T-cell (primary cell): Measurements from ENCODE around the gene SRMS. TPM values are rescaled to one million over a fixed set of nuclear protein-coding genes. Genes with fewer than 3 reads are reported as not detected.

Experiments used
- ATAC-seq, 4 experiments: fragments of 200-7000 bp in 3 of 4; fragments of 150-1000 bp in 1 of 4; cut with Tn5 transposase; replicated peaks in 1 of 4; 1 replicate in 3 of 4; 2 replicates in 1 of 4; pipeline ENCODE4 v1.10.0; 2021; ENCODE audit warnings: moderate library complexity in 3 of 4, mild to moderate bottlenecking in 2 of 4, moderate number of reproducible peaks in 1 of 4
- CTCF ChIA-PET, 2 donors: fragments of 300-600 bp; sonication (Branson Sonifier 250); formaldehyde crosslinking; loops; one replicate each; lab custom pipeline; 2022; ENCODE audit warnings: antibody characterized with exemption in 2 of 2; lab: Charles Lee
- POLR2A ChIA-PET, 2 donors: fragments of 300-600 bp; sonication (Branson Sonifier 250); formaldehyde crosslinking; loops; one replicate each; lab custom pipeline; 2022; ENCODE audit warnings: antibody characterized with exemption in 2 of 2; lab: Charles Lee
- DNase-seq, 35 experiments: peaks; one replicate each; pipeline versions ENCODE4 v3.0.0 to v3.0.0-alpha.2; 2013 to 2023
- H3K27ac ChIP-seq: one replicate; pipeline ENCODE4 v1.5.1; 2013; ENCODE audit warnings: low read length
- H3K27me3 ChIP-seq, 2 experiments: replicated peaks in 1 of 2; 1 replicate in 1 of 2; 2 replicates in 1 of 2; pipeline versions ENCODE4 v1.6.1 to v1.7.0; 2013; ENCODE audit warnings: low read length in 1 of 2, mixed read lengths in 1 of 2; ENCODE audit not compliant: control insufficient read depth in 2 of 2, insufficient read depth in 2 of 2; ENCODE audit errors: extremely low read depth in 1 of 2
- H3K36me3 ChIP-seq, 2 donors: 1 replicate in 1 of 2; 2 replicates in 1 of 2; pipeline versions ENCODE4 v1.6.1 to v1.7.0; 2013; ENCODE audit warnings: low read length in 1 of 2; ENCODE audit not compliant: control insufficient read depth in 2 of 2, insufficient read depth in 1 of 2; ENCODE audit errors: extremely low read depth in 1 of 2
- H3K4me1 ChIP-seq, 2 experiments: 1 replicate in 1 of 2; 2 replicates in 1 of 2; pipeline versions ENCODE4 v1.6.1 to v1.7.0; 2013; ENCODE audit warnings: low read length in 2 of 2, mixed read lengths in 1 of 2; ENCODE audit not compliant: insufficient read depth in 2 of 2, control insufficient read depth in 1 of 2; ENCODE audit errors: extremely low read depth in 1 of 2
- H3K4me3 ChIP-seq, 2 donors: 1 replicate in 1 of 2; 2 replicates in 1 of 2; pipeline versions ENCODE4 v1.5.1 to v1.7.0; 2013; ENCODE audit warnings: mild to moderate bottlenecking in 2 of 2, low read length in 1 of 2, moderate library complexity in 1 of 2; ENCODE audit not compliant: control insufficient read depth in 1 of 2; ENCODE audit errors: extremely low read depth in 1 of 2
- H3K9me3 ChIP-seq: 2 replicates; pipeline ENCODE4 v1.7.0; 2013
- H3K27ac Mint-ChIP-seq, 2 donors: one replicate each; pipeline ENCODE4 v1.8.0; 2020 to 2021; ENCODE audit warnings: mild to moderate bottlenecking in 2 of 2, mixed read lengths in 2 of 2
- H3K27me3 Mint-ChIP-seq, 2 donors: one replicate each; pipeline ENCODE4 v1.8.0; 2021 to 2022; ENCODE audit warnings: mixed read lengths in 2 of 2
- H3K36me3 Mint-ChIP-seq: one replicate; pipeline ENCODE4 v1.8.0; 2021; ENCODE audit warnings: mixed read lengths
- H3K4me1 Mint-ChIP-seq, 3 donors: one replicate each; pipeline ENCODE4 v1.8.0; 2020 to 2022; ENCODE audit warnings: mixed read lengths in 3 of 3, mild to moderate bottlenecking in 1 of 3
- H3K4me3 Mint-ChIP-seq, 3 donors: one replicate each; pipeline ENCODE4 v1.8.0; 2020 to 2022; ENCODE audit warnings: mild to moderate bottlenecking in 3 of 3, mixed read lengths in 3 of 3, moderate library complexity in 3 of 3
- H3K9me3 Mint-ChIP-seq, 3 donors: one replicate each; pipeline ENCODE4 v1.8.0; 2020 to 2022; ENCODE audit warnings: mixed read lengths in 3 of 3
- WGBS: methylation state at CpG from one replicate; pipeline ENCODE4 v1.1.5; 2013; ENCODE audit warnings: missing lambda C conversion rate; ENCODE audit not compliant: insufficient coverage; 5-methylcytosine and 5-hydroxymethylcytosine counted together
- total RNA-seq, 35 experiments: library from RNA in 6 of 35; stranded (reverse) in 6 of 35; fragments of 120-200 nt in 1 of 35; gene quantifications; one replicate each; pipeline versions ENCODE4 v1.2.1 to v1.2.4 and lab custom pipeline; 2013 to 2026

Gene SRMS
- total RNA-seq, 5 donors from 2014 or later (not counting 1 experiment from before 2014, with no cell fraction given), result not detected

DNA sequence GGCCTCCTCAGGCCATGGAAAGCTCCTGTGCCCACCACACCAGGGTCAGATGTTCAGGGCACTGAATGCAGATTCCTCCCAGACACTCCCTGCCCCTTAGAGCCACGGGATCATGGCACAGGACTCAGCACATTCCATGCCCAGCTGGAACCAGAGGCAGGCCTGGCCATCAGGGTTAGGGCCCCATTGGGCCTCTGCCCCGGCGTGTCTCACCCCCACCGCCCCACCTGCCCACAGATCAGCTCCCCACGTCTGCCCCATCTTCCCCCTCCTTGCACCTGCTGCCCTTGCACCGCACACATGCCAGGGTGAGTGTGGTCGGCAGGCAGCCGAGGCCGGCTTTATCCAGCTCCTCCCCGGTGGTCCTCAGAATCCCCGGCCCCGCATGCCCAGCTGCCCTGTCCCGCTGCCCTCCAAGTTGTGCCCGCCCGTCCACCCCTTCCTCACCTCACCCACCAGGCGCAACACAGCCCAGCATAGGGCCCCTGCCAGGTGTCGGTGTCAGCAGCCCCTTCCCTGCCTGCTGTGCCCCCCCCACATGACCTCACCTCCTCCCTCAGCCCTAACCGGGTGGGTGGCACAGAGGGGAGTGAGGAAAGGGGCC, 2.2 kb upstream of the SRMS start:
- H3K9me3 ChIP-seq, result no peaks in the 10 kb centered on the region
- Mint-ChIP-seq H3K4me1 (peaks cover 14 to 34% (median 18%) of the 10 kb centered on the region in 3 donors), H3K36me3 (no peaks in the 10 kb centered on the region), H3K27ac (no peak overlapping the region), H3K4me3 (no peak overlapping the region), H3K9me3 (no peaks in the 10 kb centered on the region), H3K27me3 (peaks cover 0 to 10% of the 10 kb centered on the region in 2 donors)
- H3K27me3 ChIP-seq, result peaks cover 0 to 46% of the 10 kb centered on the region in 2 experiments
- ChIA-PET POLR2A (no interaction called here), CTCF (no interaction called here)
- H3K4me3 ChIP-seq, result no peak overlapping the region
- ATAC-seq (no peak), DNase-seq (no peak)
- H3K4me1 ChIP-seq, result peaks cover 22 to 42% of the 10 kb centered on the region in 2 experiments
- H3K36me3 ChIP-seq, result no peaks in the 10 kb centered on the region
- 89% methylated on average over 12 of the region's 18 CpGs for WGBS
- no peak overlapping the region for H3K27ac ChIP-seq

DNA sequence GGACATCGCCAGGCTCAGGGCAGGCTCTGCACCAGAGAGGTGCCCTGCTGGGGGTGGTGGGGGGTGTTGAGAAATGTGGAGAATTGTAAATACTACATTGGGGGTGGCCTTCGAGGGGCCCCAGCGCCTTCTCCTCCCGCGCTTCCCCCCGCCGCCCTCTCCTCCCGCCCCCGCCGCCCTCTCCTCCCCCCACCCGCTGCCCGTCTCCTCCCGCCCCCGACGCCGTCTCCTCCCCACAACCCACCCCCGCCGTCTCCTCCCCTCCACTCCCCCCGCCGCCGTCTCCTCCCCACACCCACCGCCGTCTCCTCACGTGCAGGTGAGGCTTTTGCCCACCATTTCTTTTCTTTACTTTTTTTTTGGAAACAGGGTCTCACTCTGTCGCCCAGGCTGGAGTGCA, 1.5 kb upstream of the SRMS start:
- H3K27ac Mint-ChIP-seq, result no peak overlapping the region
- no peak for DNase-seq
- H3K9me3 Mint-ChIP-seq, result no peaks in the 10 kb centered on the region
- POLR2A ChIA-PET, result no interaction called here
- Histone ChIP-seq H3K36me3 (no peaks in the 10 kb centered on the region), H3K27ac (no peak overlapping the region), H3K4me1 (peaks cover 22 to 35% of the 10 kb centered on the region in 2 experiments), H3K9me3 (no peaks in the 10 kb centered on the region), H3K4me3 (no peak overlapping the region), H3K27me3 (peaks cover 0 to 46% of the 10 kb centered on the region in 2 experiments)
- WGBS, result 25% methylated on average over 4 of the region's 25 CpGs
- H3K27me3 Mint-ChIP-seq, result peaks cover 0 to 10% of the 10 kb centered on the region in 2 donors
- H3K4me1 Mint-ChIP-seq, result peaks cover 14 to 27% (median 19%) of the 10 kb centered on the region in 3 donors
- ATAC-seq, result no peak
- CTCF ChIA-PET, result no interaction called here
- H3K36me3 Mint-ChIP-seq, result no peaks in the 10 kb centered on the region
- H3K4me3 Mint-ChIP-seq, result no peak overlapping the region

DNA sequence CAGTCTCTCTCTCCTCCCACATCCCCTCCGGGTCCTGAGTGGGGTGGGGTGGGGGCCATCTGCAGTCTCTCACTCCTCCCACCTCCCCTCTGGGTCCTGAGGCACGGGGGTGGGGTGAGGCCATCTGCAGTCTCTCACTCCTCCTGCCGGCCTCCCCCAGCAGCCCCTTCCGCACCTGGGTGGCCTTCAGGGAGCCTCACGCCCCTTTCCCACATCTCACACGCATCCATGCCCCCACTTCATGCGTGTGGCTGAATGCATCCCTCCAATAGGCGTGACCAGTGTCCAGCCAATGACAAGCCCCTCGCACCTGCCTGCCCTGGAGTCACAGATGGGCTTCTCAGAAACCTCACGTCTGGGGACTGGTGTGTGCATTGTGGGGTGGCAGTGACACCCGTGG, 993 bp upstream of the SRMS start:
- DNase-seq (no peak), ATAC-seq (no peak)
- Mint-ChIP-seq H3K4me1 (peaks cover 14 to 27% (median 23%) of the 10 kb centered on the region in 3 donors), H3K36me3 (no peaks in the 10 kb centered on the region), H3K4me3 (no peak overlapping the region), H3K27me3 (peaks cover 0 to 10% of the 10 kb centered on the region in 2 donors), H3K27ac (no peak overlapping the region), H3K9me3 (no peaks in the 10 kb centered on the region)
- Histone ChIP-seq H3K36me3 (no peaks in the 10 kb centered on the region), H3K27ac (no peak overlapping the region), H3K4me1 (peaks cover 22 to 30% of the 10 kb centered on the region in 2 experiments), H3K4me3 (no peak overlapping the region), H3K9me3 (no peaks in the 10 kb centered on the region), H3K27me3 (peaks cover 0 to 46% of the 10 kb centered on the region in 2 experiments)
- CTCF ChIA-PET, result no interaction called here
- POLR2A ChIA-PET, result no interaction called here
- WGBS, result 75% methylated on average over 9 of the region's 11 CpGs

DNA sequence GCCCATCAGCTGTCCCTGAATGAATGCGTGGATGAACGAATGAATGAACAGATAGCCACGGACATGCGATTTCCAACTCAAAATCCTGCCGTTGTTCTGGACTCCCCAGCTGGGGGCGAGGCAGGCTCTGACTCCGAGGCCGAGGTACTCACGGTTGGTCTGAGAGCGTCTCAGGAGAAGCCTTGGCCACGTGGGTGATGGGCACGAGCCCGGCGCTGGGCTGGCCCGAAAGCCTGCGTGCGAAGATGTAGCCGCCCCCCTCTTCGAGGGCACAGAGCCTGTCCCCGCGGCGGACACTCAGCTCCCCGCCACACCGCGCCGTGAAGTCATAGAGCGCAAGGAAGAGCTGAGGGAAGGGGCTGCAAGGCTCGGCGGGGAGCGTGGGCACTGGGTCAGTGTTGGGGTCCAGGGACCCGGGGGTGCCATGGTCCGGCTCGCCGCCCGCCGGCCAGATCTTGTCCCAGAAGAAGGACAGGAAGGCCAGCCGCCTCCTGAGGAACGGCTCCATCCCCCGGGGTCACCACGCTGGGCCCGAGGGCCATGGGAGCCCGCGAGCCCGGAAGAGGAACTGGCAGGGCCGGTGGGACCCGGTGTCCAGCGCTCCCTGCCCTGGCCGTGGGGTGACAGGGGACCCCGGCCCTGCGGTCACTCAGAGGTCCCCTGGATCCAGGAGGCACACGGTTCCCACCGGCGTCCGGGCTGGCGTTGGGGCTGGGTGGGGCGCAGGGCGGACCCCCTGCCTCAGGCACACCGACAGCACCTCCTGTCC, 409 bp downstream of the SRMS start:
- no peak for ATAC-seq
- Mint-ChIP-seq H3K9me3 (no peaks in the 10 kb centered on the region), H3K4me1 (peaks cover 4 to 18% (median 13%) of the 10 kb centered on the region in 3 donors), H3K36me3 (no peaks in the 10 kb centered on the region), H3K4me3 (no peak overlapping the region), H3K27ac (peak overlapping the region in 1 of 2 donors; percentile 27), H3K27me3 (peaks cover 0 to 10% of the 10 kb centered on the region in 2 donors)
- CTCF ChIA-PET, result interaction anchor here (0.6 to 0.7 kb wide), 2 partner anchors 321 to 364 kb away, joined by 3 read pairs; no protein-coding TSS in a partner anchor
- H3K27ac ChIP-seq, result no peak overlapping the region
- H3K4me1 ChIP-seq, result peaks cover 15 to 20% of the 10 kb centered on the region in 2 experiments
- no peak for DNase-seq
- H3K36me3 ChIP-seq, result no peaks in the 10 kb centered on the region
- peaks cover 0 to 46% of the 10 kb centered on the region in 2 experiments for H3K27me3 ChIP-seq
- H3K9me3 ChIP-seq, result no peaks in the 10 kb centered on the region
- POLR2A ChIA-PET, result no interaction called here
- WGBS, result 67% methylated on average over 58 of the region's 58 CpGs
- no peak overlapping the region for H3K4me3 ChIP-seq

DNA sequence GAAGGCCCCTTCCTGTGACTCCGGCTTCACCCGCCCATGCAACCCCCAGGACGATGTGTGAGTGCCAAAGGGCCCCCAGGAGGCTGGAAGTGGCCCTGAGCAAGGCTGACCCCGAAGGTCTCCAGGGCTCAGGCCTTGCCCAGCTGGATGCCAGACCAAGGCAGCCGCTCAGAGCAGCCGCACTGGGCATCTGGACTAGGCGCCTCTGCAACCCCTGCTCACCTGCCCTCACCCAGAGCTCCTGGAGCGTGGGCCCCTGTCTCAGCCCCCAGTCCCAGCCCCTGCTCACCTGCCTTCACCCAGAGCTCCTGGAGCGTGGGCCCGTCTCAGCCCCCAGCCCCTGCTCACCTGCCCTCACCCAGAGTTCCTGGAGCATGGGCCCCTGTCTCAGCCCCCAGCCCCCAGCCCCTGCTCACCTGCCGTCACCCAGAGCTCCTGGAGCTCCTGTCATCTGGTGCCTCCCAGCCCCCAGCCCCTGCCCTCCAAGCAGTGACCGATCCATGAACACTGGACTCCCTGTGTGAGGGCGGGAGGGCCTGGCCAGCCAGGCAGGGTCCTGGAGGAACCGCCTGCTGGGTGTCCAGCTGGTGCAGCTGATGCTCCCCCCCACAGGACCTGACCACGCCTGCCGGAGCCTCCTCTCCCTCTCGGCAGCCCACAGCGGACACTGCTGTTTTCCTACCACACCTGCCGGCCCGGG, 1.1 kb downstream of the SRMS start:
- ATAC-seq, result no peak
- Mint-ChIP-seq H3K4me1 (peaks cover 4 to 16% (median 11%) of the 10 kb centered on the region in 3 donors), H3K4me3 (no peak overlapping the region), H3K36me3 (no peaks in the 10 kb centered on the region), H3K27me3 (peaks cover 0 to 10% of the 10 kb centered on the region in 2 donors), H3K27ac (no peak overlapping the region), H3K9me3 (no peaks in the 10 kb centered on the region)
- POLR2A ChIA-PET, result no interaction called here
- Histone ChIP-seq H3K27ac (no peak overlapping the region), H3K4me3 (no peak overlapping the region), H3K9me3 (no peaks in the 10 kb centered on the region), H3K27me3 (peaks cover 0 to 43% of the 10 kb centered on the region in 2 experiments), H3K36me3 (no peaks in the 10 kb centered on the region), H3K4me1 (peaks cover 11 to 15% of the 10 kb centered on the region in 2 experiments)
- 84% methylated on average over 17 of the region's 20 CpGs for WGBS
- CTCF ChIA-PET, result interaction anchor here in 1 of 2 donors (0.7 kb wide), 1 partner anchor 365 kb away, joined by 3 read pairs; no protein-coding TSS in a partner anchor
- no peak for DNase-seq

DNA sequence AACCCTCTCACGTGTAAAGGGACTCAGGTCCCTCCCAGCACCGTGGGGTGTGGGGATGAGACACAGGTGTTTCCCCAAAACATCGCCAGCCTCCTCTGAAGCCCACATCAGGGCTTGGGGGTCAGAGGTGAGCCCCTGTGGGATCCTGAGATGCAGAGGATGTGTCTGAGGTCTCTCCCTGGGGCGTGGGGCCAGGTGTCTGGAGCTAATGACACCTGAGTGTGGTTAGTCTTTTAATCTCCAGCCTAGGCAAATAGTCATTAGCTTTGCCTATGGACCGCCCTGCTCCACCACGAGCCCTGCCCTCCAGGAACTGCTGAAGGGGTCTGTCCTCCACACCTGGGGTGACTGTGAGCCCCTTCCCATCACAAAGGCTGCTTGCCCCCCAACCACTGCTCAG, 1.7 kb downstream of the SRMS start:
- Histone ChIP-seq H3K36me3 (no peaks in the 10 kb centered on the region), H3K27ac (no peak overlapping the region), H3K9me3 (no peaks in the 10 kb centered on the region), H3K4me1 (peaks cover 11 to 15% of the 10 kb centered on the region in 2 experiments), H3K4me3 (no peak overlapping the region), H3K27me3 (peaks cover 0 to 39% of the 10 kb centered on the region in 2 experiments)
- Mint-ChIP-seq H3K27me3 (peaks cover 0 to 10% of the 10 kb centered on the region in 2 donors), H3K36me3 (no peaks in the 10 kb centered on the region), H3K4me1 (peaks cover 4 to 11% (median 11%) of the 10 kb centered on the region in 3 donors), H3K27ac (no peak overlapping the region), H3K9me3 (no peaks in the 10 kb centered on the region), H3K4me3 (no peak overlapping the region)
- no CpG with 5 or more reads among the region's 6 CpGs for WGBS
- no peak for DNase-seq
- POLR2A ChIA-PET, result interaction anchor here in 1 of 2 donors (0.6 kb wide), 1 partner anchor 28 kb away, joined by 7 read pairs; the partner anchor contains the start of gene HELZ2
- CTCF ChIA-PET, result no interaction called here
- peak in 1 of 4 experiments; percentile 61 for ATAC-seq
